Measurements from ENCODE around the gene KCNQ4.

GRCh38 chr1:40815420-40815819 lies 31.8 kb downstream of the KCNQ4 start:
- TF ChIP-seq, protein P1, sequence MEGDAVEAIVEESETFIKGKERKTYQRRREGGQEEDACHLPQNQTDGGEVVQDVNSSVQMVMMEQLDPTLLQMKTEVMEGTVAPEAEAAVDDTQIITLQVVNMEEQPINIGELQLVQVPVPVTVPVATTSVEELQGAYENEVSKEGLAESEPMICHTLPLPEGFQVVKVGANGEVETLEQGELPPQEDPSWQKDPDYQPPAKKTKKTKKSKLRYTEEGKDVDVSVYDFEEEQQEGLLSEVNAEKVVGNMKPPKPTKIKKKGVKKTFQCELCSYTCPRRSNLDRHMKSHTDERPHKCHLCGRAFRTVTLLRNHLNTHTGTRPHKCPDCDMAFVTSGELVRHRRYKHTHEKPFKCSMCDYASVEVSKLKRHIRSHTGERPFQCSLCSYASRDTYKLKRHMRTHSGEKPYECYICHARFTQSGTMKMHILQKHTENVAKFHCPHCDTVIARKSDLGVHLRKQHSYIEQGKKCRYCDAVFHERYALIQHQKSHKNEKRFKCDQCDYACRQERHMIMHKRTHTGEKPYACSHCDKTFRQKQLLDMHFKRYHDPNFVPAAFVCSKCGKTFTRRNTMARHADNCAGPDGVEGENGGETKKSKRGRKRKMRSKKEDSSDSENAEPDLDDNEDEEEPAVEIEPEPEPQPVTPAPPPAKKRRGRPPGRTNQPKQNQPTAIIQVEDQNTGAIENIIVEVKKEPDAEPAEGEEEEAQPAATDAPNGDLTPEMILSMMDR (IDR thresholded peaks at IDR 0.05), result no peak
- TF ChIP-seq EZH2 (IDR thresholded peaks at IDR 0.05), result no peak

All from neural progenitor cell (in vitro differentiated cells).